ENCODE measurements around the gene RFX2.

Gene RFX2

DNA sequence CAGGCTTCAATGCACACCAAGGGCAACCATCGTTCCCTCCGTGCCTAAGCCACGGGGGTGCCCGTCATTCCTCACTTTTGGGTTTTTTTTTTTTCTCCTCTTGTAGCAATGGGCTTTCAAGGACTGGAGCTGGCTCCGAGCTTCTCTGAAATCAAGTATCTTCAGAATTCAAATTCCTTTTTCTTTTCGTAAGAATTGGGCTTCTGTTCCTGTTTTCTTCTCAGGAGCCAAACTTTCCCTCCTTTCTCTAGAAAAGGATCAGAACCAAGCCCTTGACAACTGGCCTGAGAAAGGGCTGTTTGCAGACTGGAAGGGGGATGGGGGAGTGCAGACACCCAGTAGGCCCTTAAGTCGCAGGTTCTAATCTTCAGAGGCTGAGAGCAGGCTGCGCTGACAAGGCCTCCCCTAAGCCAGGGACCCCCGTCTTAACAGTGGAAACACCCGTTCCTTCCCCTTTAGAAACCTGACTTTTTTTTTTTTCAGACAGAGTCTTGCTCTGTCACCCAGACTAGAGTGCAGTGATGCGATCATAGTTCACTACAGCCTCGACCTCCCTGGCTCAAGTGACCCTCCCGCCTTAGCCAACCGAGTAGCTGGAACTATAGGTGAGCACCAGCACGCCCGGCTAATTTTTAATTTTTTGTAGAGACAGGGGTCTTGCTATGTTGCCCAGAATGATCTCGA lies 51.6 kb downstream of the RFX2 start:
- DNase-seq, result no peak

DNA sequence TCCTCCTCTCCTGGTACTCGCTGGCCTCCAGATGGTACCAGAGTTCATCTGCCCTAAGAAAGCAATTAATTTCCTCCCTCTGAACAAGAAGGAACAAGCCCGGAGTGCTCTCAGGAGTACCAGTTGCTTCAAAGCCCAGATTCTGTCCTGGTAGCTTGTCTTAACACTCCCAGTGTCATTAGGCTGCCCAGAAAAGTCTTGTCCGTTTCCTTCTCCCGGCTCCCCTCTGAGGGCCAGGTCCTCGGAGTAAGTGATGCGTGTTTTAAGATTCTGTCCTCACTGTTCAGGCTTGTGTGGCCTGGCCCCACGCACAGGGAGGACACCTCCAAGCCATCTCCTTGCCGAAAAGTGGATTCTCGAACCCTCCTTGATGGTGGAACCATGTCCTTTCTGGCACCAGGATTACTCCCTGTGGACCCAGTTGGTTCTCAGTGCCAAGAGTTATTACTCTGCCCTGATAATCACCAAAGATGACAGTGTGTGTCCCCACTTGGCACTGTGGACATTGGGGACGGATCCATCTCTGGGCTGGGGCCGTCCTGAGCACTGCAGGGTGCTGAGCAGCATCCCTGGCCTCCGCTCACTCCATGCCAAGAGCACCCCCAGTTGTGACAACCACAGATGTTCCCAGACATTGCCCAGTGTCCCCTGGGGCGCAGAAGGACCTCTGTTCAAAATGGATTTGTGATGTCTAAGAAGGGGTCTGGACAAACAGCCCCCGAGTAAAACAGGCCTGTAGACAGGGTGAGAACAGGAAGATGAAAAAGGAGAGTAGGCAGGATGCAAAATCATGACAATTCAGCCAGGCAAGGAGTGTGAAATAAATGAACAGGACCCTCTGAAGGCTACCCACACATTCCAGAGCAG lies 52.4 kb downstream of the RFX2 start:
- no peak for DNase-seq

DNA sequence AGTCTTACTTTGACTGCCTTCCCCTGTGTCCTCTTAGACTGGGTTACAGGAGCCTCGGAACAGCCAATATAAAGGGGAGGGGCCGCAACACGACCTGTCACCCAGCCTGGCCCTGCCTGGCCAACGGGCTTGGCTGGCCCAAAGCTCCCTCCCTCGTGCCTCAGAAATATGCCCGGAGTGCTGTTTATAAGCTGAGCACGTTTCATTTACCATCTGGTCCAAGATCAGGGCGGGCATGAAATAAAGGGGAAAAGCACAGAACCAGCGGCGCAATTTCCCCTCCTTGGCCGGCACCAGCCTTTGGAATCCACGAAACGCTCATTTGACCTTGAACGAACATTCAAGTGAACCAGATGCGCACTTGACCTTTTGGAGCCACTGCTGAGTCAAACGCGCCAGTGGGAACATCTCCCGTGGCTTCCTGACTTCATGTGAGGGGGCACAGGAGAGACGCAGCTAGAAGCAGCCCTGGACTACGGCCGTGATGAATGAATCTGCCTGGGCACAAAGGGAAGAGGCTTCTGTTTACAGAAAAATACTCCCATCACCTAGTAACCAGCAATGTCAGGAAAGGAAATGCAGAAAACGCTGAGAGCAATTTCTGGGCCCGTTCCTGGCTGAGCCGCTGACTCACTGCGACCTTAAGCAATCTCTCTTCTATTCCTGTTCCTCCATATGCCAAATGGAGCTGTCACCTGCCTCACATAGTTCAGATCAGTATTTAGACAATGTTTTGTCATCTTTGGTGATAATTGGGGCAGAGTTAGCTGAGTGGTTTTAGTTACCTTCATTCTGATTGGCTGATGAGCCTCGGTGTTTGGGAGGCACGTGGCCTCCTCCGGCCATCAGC lies 53.3 kb downstream of the RFX2 start:
- peak; percentile 41 for DNase-seq

DNA sequence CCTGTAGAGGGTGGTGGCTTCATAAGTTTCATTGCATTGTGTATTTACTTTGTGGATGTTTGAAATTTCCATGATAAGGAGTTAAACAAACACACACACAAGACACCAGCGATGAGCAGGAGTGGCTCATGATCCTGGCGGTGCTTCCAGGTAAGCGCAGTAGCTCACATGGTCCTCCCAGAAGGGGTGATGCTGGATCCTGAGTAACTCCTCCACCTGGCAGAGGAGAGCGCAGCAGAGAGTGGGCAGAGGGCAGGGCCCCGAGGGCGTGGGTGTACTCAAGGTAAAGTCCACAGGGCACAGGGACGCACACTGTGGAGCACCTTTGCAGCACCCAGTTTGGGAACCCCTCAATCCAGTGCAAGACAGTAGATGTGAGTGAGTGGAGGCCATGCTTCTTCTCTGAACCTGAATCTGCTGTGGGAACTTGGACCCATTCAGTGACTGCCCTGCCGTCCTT lies 54.0 kb downstream of the RFX2 start:
- DNase-seq, result no peak

DNA sequence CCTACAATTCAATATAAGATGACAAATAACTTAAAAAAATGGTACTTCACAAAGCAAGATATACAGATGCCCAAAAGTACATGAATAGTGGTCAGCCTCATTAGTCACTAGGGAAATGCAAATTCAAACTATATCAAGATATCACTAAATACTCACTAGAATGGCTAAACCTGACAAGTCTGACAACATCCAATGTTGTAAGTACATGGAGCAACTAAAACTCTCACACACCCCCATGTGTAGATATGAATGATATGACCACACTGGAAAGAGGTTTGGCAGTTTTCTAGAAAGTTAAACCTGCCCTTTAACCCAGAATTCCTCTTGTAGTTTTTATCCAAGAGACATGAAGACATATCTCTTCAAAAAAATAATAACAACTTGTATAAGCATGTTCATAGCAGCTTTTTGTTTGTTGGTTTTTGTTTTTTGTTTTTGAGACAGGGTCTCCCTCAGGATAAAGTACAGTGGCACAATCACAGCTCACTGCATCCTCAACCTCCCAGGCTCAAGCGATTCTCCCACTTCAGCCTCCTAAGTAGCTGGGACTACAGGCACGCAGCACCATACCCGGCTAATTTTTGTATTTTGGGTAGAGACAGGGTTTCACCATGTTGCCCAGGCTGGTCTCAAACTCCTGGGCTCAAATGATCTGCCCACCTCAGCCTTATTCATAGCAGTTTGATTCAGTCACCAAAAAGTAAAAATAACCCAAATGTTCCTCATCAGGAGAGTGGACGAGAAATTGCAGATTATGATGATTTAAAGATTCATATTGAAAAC lies 55.1 kb downstream of the RFX2 start:
- no peak for DNase-seq

DNA sequence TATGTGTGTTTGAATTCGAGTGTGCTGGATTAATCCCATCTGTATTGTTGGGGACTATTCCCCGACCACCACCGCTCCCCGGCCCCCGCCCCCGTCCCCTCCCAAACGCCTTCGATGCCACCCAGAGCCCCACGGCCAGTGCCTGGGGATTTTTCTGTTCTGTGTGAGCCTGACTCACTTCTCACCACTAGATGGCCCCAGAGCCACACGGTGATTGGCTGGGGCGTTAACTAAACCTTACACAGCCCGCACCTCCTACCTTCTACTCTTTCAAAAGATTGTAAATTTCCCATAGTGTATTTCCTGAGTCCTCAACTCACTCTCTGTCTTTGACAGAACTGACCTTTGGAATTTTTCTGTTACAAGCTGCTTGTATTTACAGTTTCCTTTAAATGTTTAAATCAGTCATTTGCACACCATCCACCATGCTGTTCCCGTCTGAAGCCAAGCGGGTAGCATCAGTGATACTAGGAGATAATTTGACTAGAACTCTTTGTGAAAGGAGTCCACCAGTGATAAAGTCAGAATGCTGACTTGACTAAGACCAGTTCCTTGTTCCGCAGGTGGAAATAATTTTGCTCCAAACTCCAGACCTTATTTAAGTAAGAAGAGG lies 61.4 kb downstream of the RFX2 start:
- peak; percentile 79 for DNase-seq

DNA sequence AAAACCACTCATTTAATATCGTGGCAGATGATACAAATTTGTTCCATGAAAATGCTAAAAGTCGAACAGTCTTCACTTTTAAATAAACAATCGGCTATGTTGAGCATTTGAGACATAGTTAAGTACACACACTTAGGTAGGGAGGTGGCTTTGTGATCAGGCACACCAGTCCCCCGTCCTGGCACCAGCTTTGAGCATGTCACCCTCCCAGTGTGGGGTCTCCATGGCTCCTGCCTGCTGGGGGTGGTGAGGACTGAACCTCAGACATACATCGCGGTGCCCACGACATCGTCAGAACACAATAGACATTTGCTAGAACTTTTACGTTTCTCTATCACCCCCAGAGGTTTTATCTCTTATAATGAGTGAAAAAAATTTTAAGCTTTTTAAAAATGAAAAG lies 62.0 kb downstream of the RFX2 start:
- DNase-seq, result no peak

DNA sequence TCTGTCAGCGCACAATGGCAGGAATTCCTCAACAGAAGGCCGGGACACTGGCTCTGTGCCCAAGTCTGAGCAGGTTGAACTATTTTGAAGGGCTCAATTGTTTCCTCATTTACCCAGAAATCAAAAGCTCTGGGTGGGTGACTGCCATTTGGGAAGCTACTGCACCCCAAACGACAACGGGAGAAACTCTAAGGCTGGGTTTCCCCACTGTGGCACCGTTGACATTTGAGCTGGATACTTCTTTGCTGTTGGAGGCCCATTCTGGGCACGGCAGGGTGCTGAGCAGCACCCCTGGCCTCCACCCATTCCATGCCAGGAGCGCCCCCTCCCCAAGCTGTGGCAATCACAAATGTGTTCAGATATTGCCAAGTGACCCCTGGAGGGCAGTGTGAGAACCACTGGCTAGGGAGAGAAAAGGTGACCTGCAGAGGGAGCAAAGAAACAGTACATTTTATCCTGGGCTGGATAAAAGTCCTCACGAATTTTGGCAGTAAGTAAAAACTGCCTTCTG lies 62.5 kb downstream of the RFX2 start:
- DNase-seq, result peak; percentile 60

DNA sequence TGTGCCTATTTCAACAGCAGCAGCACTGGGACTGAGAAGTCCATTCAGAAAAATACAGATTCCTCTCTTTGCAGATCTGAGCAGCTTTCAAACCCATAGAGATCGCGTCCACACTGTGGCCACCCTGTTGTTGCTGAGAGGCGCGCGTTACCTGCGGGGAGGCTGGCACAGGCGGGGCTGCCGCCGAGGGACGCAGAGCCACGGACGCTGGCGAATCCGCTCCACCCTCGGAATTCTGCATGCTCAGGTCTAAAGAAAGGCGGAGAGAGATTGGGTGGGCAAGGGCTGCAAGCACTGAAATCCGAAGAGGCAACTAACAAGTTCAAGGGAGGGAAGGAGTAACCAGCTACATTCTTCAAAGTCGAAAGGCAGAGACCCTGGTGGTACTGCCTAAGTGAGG lies 63.0 kb downstream of the RFX2 start:
- DNase-seq, result no peak

DNA sequence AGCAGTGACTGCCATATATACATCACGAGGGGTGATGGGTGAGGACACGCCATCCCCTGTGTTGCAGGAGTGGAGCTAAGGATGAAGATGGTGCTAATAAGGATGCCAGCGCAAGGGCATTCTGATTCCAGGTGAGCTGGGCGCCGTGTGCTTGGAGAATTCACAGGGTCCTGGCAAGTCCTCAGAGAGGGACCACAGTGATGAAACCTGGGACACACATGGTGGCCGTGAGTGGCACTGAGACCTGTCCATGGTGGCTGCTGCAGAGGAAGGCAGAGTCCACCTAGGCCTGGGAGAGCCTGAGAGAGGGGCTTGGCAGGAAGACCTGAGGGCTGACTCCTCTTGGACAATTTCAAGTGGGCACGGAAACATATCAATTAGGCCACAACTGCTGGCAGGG lies 65.2 kb downstream of the RFX2 start:
- DNase-seq, result no peak

DNA sequence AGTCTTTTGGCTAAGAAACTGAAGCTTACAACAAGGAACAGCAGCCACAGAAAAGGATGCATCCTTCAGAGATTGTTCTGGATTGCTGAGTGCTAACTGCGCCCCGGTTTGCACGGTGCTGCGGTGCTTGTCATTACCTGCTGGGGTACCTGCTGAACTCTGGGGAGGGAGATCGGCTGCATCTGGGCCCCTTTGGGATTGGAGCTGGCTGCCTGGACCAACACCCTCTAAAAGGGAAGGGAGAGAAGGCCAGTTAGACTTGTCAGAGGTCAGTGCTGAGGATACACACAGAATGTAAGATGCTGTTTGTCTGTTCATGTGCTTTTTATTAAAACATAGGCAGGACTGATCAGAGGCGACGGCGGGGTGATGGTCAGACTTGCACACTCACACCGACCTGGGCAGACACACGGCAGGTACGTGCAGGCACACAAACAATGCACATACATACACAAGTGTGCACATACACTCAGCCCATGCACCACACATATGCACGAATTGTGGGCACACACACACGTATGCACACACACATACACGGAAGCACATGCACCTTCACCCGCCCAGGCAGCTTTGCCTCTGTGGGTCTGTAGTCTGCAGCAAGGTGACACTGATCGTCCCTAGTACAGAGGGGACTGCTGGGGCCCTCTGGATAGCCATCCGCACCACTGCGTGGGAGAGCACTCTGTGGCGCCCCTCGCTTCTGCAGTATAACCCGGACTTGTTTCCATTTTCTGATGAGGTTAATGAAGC lies 66.1 kb downstream of the RFX2 start:
- no peak for DNase-seq

DNA sequence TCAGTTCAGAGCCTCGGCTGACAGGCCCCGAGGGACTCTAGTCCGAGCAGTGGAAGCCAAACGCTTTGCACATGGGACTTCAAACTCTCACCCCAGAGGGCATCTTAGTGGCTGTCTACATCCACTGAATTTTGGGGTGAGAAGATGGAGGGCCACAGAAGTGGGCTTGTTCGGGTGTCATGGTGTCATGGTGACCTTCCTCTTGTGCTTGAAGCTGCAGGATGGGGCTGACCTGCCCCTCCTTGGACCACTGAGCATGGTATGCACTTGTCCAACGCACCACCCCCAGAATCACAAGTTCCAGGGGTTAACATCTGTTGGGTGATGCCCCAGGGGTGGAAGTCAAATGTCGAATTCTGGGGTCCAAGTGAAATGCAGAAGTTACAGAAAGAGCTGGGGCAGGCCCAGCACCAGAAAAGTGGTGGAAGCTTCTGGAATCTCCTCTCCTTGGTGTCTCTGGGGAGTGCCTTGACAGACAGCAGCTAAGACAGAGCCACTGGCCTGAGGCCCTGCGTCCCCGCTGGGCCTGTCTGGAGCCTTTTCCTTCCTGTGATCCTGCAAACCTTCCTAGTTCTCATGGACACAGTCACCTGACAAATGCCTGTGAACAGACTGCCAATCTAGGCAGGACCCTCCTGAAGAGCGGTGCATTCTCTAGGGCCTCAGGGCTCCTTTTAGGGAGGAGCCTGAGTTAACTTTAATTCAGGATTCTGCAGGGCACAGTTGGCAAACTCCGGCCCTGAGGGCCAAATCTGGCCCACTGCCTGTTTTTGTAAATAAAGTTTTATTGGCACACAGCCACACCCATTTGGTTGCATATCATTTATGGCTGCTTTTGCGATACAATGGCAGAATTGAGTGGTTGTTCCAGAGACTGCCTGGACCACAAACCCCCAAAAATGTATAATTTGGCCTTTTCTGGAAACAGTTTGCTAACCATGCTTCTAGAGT lies 67.2 kb downstream of the RFX2 start:
- no peak for DNase-seq

DNA sequence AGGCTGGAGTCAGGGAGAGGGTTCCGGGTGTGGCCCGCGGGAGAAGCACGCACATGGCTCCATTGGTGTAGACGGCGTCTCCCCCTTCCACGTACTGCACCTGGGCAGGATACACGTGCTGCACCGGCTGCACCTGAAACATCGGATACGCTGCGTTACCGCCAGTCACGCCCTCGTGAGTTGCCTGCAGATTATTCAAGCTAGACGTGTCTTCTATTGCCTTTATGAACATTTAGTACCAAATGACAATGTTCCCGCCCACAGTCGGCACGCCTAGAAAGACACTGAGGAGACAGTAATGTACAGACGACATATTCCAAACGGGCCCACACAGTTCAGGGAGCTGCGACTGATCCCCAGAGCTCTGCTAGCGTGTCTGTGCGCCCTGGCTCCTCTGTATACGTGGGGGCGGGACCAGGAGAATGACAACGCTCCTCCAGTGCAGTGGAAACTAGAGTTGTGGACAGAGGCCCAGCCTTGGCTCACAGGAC lies 68.3 kb downstream of the RFX2 start:
- DNase-seq, result peak; percentile 58

DNA sequence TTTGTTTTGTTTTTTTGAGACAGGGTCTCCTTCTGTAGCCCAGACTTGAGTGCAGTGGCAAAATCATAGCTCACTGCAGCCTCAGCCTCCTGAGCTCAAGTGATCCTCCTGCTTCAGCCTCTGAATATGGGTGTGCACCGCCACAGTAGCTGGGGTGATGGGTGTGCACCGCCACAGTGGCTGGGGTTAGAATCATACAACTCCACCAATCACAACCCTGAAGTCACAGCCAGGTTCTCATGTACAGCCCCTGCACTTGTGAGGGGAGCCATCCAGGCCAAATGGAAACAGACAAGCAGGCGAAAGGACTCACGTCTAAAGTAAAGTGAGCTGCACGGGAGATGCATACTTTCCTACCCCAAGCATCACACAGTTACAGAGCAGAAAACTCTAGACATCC lies 69.2 kb downstream of the RFX2 start:
- DNase-seq, result no peak

DNA sequence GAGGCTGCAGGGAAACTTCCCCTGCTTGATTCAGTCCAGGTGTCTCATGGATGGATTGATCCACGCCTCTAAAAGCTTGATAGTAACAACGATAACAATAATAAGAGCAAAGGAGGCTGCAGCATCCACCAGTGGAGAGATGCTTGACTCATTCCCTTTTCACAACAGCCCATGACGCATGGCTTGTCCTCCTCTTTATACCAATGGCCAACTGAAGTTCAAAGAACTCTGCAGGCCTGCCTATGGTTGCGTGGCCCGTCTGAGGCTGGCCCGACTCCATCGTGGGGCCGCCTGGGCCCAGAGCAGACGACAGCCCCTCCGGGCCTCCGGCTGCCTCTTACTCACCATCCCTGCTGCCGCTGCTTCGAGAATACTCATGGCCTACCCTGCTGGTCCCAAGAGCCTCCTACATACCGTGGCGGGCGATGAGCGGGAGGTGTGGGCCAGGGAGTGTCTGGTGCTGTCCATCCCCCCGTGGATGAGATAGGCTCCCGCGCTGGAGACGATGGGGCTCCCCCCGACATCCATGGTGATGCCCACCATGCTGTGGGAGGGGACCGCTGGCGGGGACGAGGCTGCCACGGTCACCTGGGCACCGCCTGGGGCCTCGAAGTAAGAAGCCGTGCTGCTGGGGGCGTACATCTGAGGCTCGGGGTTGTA lies 70.6 kb downstream of the RFX2 start:
- no peak for DNase-seq

DNA sequence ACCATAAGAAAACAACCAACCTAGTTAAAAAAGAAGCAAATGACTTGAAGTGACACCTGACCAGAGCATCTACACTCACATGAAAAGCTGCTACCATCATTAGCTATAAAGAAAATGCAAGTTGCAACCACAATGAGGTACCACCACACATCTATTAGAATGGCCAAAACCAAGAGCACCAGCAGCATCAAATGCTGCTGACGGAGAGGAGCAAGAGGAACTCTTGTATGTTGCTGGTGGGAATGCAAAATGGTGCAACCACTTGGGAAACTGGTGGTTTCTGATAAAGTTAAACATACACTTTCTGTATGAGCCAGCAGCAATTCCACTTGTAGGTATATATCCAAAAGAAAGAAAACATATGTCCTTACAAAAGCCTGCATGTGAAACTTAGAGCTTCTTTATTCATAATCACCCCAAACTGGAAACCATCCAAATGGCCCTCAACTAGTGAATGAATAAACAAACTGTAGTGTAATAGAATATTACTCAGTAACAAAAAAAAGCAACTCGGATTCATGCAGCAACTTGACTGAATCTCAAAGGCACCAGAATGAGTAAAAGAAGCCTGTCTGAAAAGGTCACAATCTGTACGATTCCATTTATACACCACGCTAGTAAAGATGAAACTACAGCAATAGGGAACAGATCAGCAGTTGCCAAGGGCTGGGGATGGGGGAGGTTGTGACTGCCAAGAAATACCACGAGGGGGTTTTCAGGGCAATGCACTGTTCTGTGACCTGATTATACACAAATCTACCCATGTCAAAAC lies 71.5 kb downstream of the RFX2 start:
- no peak for DNase-seq

DNA sequence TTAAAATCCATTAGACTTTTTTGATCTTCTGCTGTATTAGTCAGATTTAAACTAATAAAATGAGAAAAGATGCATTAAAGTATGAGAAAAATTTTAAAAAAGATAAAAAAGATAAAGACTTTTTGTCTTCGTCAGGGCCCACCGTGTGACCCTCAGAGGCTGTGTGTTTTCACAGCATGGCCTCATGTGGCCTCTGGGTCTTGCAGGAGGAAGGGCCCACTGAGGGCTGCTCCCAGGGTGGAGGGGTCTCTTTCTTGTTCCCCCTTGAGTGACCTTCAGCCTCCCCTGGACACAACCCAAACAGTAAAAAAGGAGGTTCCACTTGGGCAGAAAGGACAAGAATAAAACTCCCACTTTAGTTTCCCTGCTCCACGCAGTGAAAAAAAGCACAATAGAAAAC lies 75.3 kb downstream of the RFX2 start:
- no peak for DNase-seq

DNA sequence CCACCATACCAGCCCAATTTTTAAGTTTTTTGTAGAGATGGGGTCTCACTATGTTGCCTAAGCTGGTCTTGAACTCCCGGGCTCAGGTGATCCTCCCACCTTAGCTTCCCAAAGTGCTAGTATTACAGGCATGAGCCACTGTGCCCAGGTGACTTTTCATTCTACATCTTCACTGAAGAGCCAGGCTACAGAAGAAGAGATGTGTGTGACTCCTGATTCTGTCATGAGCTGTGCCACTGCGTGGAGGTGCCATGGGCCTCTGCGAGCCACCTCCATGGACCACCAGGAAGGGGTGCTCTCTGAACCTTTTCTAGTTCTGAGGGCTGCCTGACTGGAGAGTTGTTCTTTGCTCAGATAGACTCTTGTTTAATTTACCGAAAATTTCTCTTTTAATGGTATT lies 75.8 kb downstream of the RFX2 start:
- DNase-seq, result no peak

Measured in RPMI8226 (cell line).